Panc1 (cell line): ENCODE measurements around the gene TMPRSS2.

Source experiments
- POLR2AphosphoS5 ChIP-seq: IDR thresholded peaks from 2 replicates; pipeline ENCODE4 v1.6.1; 2012; ENCODE audit warnings: mild to moderate bottlenecking, low read depth, low read length, moderate library complexity
- TF ChIP-seq, protein P1 (sequence below): fragments of 450-650 bp; IDR thresholded peaks from 2 replicates; pipeline ENCODE4 v1.5.1; 2017; ENCODE audit warnings: mild to moderate bottlenecking

DNA sequence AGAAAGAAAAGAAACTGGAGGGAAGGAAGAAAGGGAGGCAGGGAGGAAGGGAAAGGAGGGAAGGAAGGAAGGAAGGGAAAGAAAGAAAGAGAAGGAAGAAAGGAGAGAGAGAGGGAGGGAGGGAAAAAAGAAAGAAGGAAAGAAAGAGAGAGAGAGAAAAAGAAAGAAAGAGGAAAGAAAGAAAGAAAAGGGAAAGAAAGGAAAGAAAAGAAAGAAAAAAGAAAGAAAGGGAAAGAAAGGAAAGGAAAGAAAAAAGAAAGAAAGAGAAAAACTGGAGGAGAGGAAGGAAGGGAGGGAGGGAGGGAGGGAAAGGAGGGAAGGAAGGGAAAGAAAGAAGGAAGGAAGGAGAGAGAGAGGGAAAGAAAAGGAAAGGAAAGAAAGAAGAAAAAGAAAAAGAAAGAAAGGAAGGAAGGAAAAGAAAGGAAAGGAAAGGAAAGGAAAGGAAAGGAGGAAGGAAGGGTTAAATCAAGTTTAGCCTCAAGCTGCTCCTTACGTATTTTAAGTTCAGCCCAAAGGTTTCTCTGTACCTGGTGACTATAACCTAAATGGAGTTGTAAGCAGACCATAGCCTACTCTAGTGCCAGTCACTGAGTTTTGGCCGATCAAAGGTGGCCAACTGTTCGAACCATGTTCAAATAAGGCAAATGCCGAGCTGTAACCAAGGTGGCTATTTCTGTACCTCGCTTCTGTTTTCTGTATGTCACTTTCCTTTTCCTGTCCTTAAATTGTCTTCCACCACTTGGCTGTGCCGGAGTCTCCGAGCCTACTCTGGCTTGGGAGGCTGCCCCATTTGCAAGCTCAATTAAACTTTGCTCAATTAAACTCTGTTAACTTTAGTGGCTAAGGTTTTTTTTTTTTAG lies 37.8 kb upstream of the TMPRSS2 start:
- TF ChIP-seq, protein P1, sequence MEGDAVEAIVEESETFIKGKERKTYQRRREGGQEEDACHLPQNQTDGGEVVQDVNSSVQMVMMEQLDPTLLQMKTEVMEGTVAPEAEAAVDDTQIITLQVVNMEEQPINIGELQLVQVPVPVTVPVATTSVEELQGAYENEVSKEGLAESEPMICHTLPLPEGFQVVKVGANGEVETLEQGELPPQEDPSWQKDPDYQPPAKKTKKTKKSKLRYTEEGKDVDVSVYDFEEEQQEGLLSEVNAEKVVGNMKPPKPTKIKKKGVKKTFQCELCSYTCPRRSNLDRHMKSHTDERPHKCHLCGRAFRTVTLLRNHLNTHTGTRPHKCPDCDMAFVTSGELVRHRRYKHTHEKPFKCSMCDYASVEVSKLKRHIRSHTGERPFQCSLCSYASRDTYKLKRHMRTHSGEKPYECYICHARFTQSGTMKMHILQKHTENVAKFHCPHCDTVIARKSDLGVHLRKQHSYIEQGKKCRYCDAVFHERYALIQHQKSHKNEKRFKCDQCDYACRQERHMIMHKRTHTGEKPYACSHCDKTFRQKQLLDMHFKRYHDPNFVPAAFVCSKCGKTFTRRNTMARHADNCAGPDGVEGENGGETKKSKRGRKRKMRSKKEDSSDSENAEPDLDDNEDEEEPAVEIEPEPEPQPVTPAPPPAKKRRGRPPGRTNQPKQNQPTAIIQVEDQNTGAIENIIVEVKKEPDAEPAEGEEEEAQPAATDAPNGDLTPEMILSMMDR, result no peak
- no peak for TF ChIP-seq POLR2AphosphoS5
